ENCODE results near the gene ZNF398.

ZNF398 gene

DNA sequence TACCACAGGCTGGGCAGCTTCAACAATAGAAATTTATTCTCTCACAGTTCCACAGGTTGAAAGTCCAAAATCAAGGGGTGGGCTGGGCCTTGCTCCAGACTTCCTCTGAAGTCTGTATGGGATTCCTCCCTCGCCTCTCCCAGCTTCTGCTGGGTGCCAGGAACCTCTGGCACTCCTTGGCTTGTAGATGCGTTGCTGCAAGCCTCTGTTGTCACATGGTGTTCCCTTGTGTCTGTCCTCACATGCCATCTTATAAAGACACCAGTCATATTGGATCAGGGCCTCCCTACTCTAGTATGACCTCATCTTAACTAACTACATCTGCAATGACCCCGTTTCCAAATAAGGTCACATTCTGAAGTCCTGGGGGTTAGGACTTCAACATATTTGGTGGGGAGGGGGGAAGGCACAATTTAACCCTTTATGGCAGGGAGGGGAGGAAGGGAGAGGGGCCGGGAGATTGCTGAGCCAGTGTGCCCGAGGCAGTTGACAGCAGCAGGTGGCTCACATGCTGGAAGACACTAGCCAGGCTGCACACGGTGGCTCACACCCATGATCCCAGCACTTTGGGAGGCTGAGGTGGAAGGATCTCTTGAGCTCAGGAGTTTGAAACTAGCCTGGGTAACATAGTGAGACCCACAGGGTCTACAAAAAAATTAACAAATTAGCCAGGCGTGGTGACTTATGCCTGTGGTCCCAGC, 66.9 kb downstream of the ZNF398 start:
- TF ChIP-seq, protein P1, sequence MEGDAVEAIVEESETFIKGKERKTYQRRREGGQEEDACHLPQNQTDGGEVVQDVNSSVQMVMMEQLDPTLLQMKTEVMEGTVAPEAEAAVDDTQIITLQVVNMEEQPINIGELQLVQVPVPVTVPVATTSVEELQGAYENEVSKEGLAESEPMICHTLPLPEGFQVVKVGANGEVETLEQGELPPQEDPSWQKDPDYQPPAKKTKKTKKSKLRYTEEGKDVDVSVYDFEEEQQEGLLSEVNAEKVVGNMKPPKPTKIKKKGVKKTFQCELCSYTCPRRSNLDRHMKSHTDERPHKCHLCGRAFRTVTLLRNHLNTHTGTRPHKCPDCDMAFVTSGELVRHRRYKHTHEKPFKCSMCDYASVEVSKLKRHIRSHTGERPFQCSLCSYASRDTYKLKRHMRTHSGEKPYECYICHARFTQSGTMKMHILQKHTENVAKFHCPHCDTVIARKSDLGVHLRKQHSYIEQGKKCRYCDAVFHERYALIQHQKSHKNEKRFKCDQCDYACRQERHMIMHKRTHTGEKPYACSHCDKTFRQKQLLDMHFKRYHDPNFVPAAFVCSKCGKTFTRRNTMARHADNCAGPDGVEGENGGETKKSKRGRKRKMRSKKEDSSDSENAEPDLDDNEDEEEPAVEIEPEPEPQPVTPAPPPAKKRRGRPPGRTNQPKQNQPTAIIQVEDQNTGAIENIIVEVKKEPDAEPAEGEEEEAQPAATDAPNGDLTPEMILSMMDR (IDR thresholded peaks at IDR 0.05; ENCODE audit: low read depth, low read length): no peak
- H3K36me3 ChIP-seq: peaks cover 90% of the 10 kb centered on the region
- no peak overlapping the region for H3K4me3 ChIP-seq (ENCODE audit: low read depth, low read length)
- DNase-seq: no peak
- no peaks in the 10 kb centered on the region for H3K9me3 ChIP-seq (ENCODE audit: severe bottlenecking)
- H3K27me3 ChIP-seq (ENCODE audit: insufficient read depth, low read depth, severe bottlenecking): no peaks in the 10 kb centered on the region
- H3K27ac ChIP-seq: no peak overlapping the region

DNA sequence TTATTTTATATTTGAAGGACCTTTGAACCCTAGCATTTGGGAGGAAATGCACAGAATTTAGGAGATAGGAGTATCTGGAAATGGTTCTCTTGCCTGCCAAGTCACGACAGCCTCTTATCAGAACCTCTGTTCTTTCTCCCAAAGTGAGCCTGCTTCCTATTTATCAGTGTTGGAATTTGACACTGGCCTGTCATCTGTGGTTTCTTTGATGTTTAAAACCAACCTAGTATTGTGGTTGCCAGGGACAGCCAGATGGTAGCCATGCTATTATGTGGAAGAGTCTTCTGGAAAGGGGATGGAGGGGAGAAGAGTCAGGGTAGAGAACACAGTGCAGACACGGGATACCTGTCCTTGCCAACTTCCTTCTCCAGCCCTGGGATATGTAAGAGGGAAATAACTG, 69.1 kb downstream of the ZNF398 start:
- H3K4me3 ChIP-seq (ENCODE audit: low read depth, low read length): no peak overlapping the region
- H3K27ac ChIP-seq: no peak overlapping the region
- DNase-seq: no peak
- no peaks in the 10 kb centered on the region for H3K9me3 ChIP-seq (ENCODE audit: severe bottlenecking)
- TF ChIP-seq, protein P1 (IDR thresholded peaks at IDR 0.05; ENCODE audit: low read depth, low read length): no peak
- peaks cover 79% of the 10 kb centered on the region for H3K36me3 ChIP-seq
- no peaks in the 10 kb centered on the region for H3K27me3 ChIP-seq (ENCODE audit: insufficient read depth, low read depth, severe bottlenecking)

DNA sequence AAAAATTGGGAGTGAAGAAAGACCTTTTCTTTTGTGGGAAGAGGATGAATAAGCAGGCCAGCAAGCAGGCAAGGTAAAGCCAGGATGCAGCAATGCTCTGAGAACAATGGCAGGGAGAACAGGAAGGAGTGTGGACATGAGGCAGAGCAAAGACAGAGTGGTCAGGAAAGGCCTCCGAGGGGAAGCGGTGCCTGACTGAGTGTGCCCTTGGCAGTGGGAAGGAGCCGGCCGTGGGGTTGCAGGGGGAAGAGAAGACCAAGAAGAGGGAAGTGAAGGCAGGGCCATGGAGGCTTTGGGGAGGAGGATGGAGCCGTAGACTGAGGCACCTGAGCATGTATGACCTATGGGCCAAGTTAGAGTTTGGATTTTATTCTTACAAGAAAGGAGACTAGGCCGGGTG, 70.3 kb downstream of the ZNF398 start:
- no peaks in the 10 kb centered on the region for H3K9me3 ChIP-seq (ENCODE audit: severe bottlenecking)
- no peak overlapping the region for H3K27ac ChIP-seq
- TF ChIP-seq, protein P1 (IDR thresholded peaks at IDR 0.05; ENCODE audit: low read depth, low read length): no peak
- no peaks in the 10 kb centered on the region for H3K27me3 ChIP-seq (ENCODE audit: insufficient read depth, low read depth, severe bottlenecking)
- no peak overlapping the region for H3K4me3 ChIP-seq (ENCODE audit: low read depth, low read length)
- no peak for DNase-seq
- peaks cover 73% of the 10 kb centered on the region for H3K36me3 ChIP-seq

DNA sequence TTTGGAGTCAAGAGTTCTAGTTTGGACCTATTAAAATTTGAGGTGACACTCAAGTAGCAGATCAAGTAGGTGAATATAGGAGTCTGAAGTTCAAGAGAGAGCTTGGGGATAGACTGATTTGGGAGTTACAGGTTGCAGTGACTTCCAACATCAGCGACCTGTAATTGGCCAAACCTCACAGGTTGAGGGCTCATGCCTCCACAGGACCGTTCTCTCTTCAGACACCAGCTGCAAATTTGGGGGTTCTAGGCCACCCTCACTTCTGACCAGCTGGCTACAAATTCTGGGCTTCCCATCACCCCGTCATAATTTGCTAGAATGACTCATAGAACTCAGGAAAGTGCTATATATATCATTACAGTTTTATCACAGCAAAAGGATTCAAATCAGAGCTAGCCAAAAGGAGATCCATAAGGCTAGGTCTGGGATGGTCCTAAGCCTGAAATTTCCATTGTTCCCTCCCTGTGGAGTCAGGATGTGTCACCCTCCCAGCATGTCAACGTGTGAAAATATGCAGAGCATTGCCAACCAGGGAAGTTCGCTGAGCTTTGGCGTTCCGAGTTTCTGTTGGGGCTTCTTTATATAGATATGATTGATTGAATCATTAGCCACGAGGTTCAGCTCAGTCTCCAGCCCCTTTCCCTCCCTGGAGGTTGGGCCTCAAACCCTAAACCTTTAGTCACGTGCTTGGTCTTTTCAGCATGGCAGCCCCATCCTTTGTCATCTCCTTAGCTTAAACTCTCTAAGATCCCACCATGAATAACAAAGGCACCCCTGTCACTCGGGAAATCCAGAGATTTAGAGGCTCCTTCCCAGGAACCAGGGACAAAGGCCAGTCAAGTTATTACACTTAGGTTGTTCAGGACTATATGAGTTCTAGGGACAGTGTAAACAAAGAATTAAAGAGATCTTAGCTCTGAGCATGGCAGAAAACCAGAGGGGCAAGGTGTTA, 71.5 kb downstream of the ZNF398 start:
- peaks cover 61% of the 10 kb centered on the region for H3K36me3 ChIP-seq
- TF ChIP-seq, protein P1 (IDR thresholded peaks at IDR 0.05; ENCODE audit: low read depth, low read length): no peak
- H3K27me3 ChIP-seq (ENCODE audit: insufficient read depth, low read depth, severe bottlenecking): no peaks in the 10 kb centered on the region

DNA sequence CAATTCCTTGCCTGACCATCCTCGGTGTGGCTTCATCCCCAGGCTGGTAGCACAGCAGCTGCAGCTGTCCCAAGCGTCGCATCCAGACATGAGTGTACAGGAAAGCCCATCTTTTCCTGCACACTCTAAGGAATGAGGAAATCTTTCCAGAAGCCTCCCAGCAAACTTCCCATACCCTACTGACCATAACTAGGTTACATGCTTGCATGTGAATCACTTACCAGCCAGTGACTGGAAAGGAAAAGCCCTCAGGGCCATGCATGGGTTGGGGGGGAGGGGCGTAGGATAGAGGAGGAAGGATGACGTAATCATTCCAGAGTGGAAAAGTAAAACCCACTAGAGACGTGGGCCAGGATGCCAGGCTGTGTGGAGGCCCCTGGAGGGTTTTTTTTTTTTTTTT, 73.3 kb downstream of the ZNF398 start:
- H3K27me3 ChIP-seq (ENCODE audit: insufficient read depth, low read depth, severe bottlenecking): no peaks in the 10 kb centered on the region
- H3K4me3 ChIP-seq (ENCODE audit: low read depth, low read length): no peak overlapping the region
- H3K9me3 ChIP-seq (ENCODE audit: severe bottlenecking): no peaks in the 10 kb centered on the region
- peaks cover 58% of the 10 kb centered on the region for H3K36me3 ChIP-seq
- DNase-seq: no peak
- TF ChIP-seq, protein P1 (IDR thresholded peaks at IDR 0.05; ENCODE audit: low read depth, low read length): no peak
- no peak overlapping the region for H3K27ac ChIP-seq

More for the DNA sequence above, 71.5 kb downstream of the ZNF398 start:
- no peak overlapping the region for H3K4me3 ChIP-seq (ENCODE audit: low read depth, low read length)
- no peaks in the 10 kb centered on the region for H3K9me3 ChIP-seq (ENCODE audit: severe bottlenecking)
- no peak for DNase-seq
- H3K27ac ChIP-seq: no peak overlapping the region
